Hematopoietic multipotent progenitor cell treated with erythropoietin and hydrocortisone succinate and interleukin-3 and kit ligand, for 15 days (in vitro differentiated cells): ENCODE data around the gene PRRT1.
"Not testable (repeated sequence)": the region's sequence is repeated elsewhere in the genome, so short reads cannot be mapped to it uniquely, and the experiment has no call there.

ENCODE experiments used
- DNase-seq: peaks from one replicate; pipeline ENCODE4 v3.0.0-alpha.2; 2015; ENCODE audit warnings: low spot score

The PRRT1 gene

GRCh38 chr6:32151863-32152768, at the start of gene PRRT1:
Gene PRRT1, minus strand, starts transcription at chr6:32151939. Its CDS starts 112 bp downstream, at chr6:32151827.
- no peak for DNase-seq

DNA sequence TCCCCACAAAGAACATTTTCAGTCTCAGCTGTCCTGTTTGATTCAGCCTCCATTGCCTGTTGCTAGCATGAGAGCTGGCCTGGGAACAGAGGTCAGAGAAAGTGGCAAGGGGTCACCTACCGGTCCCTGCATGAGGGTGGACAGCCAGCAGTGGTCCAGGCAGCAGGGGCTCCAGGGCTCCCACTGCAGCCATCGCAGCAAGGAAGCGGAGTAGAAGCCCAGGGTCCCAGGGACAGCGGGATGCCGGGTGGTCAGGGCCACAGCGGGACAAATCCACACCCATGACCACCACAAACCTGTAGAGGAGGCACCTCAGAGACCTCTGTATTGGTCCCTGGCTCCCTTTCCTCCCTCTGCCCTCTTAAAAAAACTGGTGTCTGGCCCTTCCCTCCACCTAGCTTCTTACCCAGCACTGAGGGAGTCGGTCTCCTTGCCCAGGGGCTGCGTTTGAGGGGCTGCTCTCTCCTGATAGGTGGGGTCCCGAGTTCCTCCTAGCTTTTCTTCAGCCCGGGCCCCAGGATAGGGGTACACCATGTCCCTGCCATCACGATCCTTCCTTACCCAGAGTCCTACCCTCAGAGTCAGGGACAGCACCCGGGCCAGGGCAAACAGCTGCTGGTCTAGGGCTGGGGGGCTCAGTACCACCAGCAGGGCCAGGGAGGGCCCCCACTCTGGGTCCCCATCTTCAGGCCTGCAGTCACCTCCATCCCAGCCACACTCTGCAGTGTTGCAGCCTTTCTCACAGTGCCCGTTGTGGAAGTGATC, 49.2 kb upstream of the PRRT1 start:
- DNase-seq: no peak

DNA sequence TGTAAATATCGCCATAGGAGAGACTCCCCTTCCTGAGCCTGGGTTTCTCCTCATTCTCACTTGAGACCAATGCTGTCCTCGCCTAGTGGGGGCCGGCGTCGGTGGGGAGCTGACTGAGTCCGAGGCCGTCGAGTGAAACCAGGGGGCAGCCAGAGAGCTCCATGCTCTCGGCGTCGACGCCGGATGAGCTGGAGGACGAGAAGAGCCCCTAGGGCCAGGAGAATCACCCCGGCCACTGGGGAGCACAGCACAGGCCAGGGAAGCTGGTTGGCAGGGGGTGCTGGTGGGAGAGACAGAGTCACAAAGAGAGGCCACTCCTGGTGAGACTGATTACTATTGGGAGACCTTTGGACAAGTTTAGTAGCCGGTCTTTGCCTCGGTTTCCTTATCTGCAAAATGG, 47.1 kb upstream of the PRRT1 start:
- DNase-seq: no peak

- DNase-seq: no peak
Measured at GRCh38 chr6:32198345-32198696, 46.6 kb upstream of the PRRT1 start.

DNA sequence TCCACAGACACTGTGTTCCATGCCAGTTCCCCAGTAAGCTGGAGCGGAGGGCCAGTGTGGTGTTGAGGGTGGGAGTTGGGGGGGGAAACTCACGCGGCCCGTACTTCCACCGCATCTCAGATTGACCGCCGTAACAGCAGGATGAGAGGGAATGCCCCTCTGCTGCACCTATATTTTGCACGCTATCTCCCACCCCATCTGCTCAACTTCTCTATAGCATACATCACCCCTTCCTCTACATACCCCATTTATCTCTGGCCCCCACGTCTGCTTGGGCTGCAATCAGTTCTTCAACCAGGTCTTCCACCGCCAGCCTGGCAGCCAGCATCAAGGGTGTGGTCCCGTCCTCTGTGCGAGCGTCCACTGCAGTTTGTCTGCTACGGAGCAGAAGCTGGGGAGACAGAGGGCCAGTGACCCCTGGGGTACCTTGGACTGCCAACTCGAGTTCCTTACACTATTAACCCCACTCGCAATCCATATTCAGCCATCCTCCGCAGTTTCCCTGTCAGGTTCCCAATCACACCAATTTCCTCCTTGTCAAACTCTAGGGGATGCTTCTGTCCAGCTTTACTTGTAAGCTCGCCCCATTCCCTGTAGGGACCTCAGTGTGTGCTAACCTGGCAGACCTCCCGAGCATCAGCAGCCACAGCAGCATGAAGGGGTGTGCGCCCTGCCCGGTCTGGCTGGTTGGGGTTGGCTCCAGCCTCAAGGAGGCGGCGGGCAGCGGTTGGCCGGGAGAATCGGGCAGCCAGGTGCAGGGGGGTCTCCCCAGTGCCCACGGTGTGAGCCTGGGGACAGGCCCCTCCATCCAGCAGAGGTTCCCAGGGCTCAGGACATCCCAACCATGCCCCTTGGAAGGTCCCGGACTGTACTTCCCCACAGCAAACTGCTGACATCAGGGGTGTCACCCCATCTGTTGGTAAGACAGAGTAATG, 45.2 kb upstream of the PRRT1 start:
- DNase-seq: no peak

DNA sequence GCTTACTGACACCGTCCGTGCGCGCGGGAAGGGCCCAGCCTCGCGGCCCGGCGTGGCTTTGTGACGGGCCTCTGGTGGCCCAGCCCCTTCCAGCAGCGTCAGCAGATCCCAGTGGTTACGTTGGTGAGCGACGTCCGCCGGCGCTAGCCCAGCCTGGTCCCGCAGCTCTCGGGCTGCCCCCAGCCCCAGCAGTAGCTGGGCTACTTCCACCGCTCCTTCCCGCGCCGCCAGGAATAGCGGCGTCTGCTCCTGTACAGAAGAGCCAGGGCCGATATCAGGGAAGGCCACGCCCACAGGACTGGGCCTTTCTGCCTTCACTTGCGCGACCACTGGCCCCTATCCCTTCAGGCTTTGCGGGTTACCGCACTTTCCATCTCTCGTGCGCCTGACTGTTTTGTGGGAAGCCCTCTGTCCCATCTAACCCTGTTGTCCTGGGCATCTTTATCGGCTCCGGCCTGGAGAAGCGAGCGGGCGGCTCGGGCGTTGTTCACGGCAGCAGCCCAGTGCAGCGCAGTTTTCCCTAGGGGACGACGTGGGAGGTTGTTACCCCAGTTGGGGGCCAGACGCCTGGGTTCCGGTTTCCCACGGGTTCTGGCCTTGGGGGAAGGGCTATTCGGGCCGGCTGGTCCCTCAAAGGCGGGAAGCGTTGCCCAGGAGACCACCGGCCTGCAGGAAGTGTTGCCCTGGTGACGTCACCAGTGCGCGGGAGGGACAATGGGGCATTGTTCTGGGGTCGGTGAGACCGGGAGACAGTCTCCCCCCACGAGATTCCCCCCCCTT, 44.4 kb upstream of the PRRT1 start:
- DNase-seq: no peak

DNA sequence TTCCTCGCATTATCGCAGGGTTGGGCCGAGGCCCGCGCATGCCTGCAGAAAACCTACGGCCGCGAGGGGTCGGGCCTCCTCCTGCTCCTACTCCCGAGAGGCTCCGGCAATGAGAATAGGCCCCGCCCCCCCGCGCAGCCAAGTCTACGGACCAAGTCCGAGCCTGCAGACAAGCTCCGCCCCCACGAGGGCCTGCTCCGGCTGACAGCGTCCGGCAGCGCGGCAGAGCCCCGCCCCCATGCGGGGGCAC, 43.8 kb upstream of the PRRT1 start:
- DNase-seq: peak; percentile 99

GRCh38 chr6:32194825-32195651, 43.3 kb upstream of the PRRT1 start:
- peak; percentile 72 for DNase-seq

DNA sequence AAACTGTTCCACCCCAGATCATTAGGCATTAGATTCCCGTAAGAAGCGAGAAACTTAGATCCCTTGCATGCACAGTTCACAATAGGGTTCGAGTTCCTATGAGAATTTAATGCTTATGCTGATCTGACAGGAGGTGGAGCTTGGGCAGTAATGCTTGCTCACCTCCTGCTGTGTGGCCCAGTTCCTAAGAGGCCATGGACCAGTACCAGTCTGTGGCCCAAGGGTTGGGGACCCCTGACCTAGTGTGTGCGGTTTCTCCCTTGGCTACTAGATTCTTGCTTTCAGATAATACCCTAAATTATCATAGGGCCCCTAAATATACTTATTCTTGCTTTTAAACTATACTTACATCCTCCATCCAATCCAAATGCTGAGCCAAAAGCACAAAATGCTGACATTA, 42.6 kb upstream of the PRRT1 start:
- no peak for DNase-seq

DNA sequence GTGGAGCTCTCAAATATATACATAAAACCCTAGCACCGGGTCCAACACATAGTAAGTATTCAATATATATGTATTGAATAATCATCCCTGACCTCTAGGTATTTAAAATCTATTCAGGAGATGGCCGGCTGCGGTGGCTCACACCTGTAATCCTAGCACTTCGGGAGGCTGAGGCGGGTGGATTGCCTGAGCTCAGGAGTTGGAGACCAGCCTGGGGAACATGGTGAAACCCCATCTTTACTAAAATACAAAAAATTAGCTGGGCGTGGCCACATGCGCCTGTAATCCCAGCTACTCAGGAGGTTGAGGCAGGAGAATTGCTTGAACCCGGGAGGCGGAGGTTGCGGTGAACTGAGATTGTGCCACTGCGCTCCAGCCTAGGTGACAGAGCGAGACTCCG, 41.4 kb upstream of the PRRT1 start:
- DNase-seq: not testable (repeated sequence)

- no peak for DNase-seq
Measured at GRCh38 chr6:32192608-32193039, 40.9 kb upstream of the PRRT1 start, which contains the start of gene GPSM3. Gene GPSM3, minus strand, starts transcription at chr6:32192643. Its CDS starts 130 bp downstream, at chr6:32192513.

DNA sequence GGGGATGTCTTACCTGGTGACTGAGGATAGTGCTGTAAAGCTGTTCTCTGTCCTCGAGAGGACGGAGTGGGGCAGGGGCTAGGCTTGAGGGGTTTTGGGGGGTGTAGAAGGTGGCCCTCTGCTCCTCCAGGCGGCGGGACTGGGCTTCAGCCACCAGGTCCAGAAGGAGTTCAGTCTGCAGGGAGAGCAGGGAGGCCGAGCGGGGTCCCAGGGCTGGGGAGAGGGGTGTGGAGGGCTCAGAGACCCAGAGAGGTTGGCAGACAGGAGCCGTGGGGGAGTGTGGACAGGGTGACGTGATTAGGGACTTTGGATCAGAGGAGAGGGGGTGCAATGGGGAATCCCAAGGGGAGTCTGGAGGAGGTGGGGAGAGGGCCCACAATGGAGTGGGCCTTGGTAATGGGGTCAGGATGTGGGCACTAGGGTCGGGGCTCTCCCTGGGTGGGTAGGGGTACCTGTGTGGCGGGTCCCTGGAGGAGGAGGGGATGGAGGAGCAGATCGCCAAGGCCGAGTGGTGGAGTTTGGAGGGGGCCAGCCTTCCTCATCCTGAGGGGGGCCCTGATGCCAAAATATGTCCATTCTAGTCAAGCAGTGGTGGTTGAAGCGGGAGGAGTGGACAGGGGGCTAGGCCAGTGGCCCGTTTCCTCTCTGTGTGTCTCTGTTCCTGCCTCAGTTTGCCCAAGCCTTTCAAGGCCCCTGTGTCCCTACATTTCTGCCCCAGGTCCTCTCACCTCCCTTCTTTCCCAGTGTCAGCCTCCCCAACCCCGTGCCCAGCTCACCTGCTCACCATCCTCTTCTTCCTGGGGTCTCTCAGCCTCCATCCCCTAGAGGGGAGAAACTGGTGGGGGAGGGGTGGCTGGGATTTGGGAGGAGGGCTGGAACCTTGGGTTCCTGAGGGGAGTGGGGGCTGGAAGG, 40.2 kb upstream of the PRRT1 start:
- DNase-seq: no peak

DNA sequence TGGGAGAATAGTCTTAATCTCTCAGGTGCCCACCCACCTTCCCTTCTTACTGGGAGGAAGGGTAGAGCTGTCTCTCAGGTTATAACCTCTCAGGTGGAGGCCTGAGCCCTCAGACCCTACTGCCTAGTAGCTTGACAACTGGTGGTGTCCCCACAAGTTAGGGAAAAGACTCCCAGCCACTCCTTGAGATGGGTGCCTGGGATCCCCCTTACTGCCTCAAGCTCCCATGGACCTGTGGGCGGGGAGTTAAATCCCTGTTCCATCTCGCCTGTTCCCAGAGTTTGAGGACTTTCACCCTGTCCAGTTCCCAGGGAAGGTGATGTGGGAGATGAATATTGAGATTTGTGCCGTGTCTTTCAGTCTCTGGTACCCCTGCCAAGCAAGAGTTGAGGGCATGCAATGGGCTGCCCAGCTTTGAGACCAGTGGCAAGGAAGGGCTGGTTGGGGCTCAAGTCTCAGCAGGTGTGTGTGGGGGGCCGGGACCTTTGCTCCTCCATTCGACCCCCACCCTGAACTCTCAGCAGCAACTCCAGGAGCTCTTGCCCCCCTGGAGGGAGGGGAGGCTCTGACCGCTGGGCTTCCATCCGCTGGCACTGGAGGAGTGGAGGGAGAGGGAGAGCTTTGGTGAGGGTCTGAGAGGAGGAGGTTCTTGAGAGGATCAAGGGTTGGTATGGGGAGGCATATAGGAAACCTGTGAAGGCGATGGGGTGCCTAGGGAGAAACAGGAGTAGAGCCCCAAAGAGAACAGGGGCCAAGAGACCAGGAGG, 39.4 kb upstream of the PRRT1 start:
- DNase-seq: no peak

- DNase-seq: peak; percentile 83
Measured at GRCh38 chr6:32190054-32190851, 38.5 kb upstream of the PRRT1 start, which contains the start of gene PBX2. Gene PBX2, minus strand, starts transcription at chr6:32190202. Its CDS starts 287 bp downstream, at chr6:32189915.

DNA sequence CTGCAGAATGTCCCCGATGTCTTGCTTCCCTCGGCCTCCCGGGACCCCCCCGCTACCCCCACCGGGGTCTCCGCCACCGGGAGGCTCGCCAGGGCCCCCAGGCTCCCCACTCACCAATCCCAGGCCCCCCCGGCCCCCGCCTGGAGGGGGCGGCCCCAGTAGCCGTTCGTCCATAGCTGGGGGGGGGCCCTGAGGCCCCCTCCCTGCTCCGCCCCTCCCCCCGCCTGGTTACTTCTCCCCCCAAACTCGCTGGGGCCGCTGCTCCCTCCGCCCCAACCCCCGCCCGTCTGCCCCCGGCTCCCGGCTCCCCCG, 38.0 kb upstream of the PRRT1 start:
- no peak for DNase-seq

GRCh38 chr6:32189069-32189741, 37.5 kb upstream of the PRRT1 start:
- DNase-seq: no peak

DNA sequence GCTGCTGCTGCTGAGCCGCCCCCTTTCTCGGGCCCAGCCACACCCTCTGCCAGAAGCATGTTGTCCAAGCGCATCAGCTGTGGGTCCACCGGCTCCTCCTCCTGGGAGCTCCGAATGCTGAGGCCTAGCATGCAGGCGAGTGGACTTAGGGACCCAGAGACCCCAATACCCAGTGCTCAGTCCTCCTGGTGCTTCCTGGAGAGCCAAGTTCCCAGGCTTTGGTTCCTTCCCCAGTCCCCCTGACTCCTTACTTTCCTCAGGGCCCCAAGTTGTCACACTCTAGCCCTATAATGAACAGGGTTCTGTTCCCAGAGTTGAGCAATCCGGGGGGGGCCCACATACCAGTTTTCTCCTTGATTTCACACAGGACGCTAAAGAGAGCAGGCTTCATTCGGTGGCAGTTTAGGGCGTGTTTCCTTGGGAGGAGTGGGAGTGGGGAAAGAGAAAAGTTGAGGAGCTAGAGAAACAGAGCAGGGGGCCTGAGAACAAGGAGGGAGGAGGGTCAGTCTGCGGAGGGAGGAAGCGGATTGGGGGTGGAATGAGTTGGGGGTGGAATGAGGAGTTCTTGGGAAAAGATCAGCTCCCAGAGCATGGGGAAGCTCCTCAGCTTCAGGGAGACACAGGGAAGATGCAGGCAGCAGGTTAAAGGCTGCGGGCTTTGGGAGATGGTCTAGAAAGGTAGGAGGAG, 36.8 kb upstream of the PRRT1 start:
- DNase-seq: no peak
